ENCODE measurements around the gene GTPBP4.

GTPBP4 gene

DNA sequence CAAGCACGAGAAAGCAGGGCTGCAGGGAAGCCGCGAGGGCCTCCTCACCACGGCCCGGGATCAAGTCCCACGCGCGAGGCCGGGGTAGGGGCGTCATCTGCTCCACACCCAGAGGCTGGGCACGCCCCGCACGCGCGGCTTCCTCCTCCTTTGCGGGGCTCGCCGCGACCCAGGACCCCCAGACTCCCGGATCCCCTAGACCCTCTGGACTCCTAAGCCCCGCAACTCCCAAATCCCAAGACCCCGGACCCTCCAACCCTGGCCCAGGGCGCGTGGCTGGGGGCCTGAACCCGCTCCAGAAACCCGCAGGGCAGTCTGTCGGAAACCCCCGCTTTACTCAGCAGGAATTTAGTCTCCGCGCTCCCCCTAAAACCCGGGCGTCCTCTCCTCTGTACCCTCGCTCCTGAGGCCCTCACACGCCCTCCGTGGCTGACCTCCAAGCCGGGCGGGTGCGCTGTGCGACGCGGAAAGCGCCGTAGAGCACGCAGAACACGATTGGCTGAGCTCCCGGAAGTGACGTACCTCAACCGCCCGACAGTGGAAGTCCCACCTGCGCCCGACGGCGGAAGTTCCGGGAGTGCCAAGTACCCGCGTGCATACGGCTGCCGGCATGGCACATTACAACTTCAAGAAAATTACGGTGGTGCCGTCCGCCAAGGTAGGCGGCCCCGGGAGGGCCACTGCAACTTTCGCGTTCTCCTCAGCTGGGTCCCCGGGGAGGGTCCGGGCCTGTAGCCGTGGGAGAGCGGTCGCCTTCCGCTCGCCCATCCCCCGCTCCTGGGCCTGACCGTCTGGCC, at the start of gene GTPBP4:
Gene GTPBP4 (plus strand): TSS at position 565 of the 797 bp plus-strand sequence. CDS start 46 bp downstream, at position 611.
- peak within 1 kb of the TSS; percentile 79 for H3K4me3 ChIP-seq (ENCODE audit: low read depth, low read length)
- peak; percentile 94 for DNase-seq (ENCODE audit: low read depth)
- TF ChIP-seq, protein P1, sequence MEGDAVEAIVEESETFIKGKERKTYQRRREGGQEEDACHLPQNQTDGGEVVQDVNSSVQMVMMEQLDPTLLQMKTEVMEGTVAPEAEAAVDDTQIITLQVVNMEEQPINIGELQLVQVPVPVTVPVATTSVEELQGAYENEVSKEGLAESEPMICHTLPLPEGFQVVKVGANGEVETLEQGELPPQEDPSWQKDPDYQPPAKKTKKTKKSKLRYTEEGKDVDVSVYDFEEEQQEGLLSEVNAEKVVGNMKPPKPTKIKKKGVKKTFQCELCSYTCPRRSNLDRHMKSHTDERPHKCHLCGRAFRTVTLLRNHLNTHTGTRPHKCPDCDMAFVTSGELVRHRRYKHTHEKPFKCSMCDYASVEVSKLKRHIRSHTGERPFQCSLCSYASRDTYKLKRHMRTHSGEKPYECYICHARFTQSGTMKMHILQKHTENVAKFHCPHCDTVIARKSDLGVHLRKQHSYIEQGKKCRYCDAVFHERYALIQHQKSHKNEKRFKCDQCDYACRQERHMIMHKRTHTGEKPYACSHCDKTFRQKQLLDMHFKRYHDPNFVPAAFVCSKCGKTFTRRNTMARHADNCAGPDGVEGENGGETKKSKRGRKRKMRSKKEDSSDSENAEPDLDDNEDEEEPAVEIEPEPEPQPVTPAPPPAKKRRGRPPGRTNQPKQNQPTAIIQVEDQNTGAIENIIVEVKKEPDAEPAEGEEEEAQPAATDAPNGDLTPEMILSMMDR (IDR thresholded peaks at IDR 0.05; ENCODE audit: low read depth, low read length, missing control alignments): peak; percentile 4

DNA sequence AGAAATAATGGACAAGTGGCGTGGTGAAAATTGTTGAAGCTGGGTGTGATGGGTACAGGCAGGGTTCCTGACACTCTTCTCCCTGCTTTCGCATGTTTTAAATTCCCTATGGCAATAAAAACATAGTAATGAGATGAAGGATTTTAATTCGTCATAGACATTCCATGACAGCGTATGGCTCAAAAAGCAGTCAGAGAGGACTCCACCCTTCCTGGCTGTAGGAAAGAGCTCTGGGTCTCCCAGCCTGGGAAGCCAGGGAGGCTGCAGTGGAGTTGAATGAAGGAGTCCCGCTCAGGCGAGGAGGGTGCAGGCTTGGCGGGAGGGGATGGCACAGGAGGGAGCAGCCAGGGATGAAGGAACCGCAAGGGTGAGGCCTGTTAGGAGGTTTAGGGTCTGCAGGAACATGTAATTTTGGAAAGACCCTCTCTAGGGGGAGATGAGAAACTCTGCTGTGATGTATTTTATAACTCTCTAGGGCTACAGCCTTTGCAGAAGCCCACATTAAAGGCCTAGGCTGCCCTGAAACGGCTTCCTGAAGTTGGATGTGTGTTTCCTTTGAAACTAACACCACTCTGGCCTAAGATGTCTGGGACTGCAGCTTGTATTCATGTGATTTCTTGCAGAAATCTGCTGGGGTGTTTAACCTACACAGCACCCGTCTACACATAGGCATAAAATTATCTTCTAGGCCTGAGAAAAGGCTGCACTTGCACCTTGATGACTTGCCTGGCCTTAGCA, 49.1 kb upstream of the GTPBP4 start:
- no peak overlapping the region for H3K4me3 ChIP-seq (ENCODE audit: low read depth, low read length)
- TF ChIP-seq, protein P1 (IDR thresholded peaks at IDR 0.05; ENCODE audit: low read depth, low read length, missing control alignments): no peak
- DNase-seq (ENCODE audit: low read depth): no peak

DNA sequence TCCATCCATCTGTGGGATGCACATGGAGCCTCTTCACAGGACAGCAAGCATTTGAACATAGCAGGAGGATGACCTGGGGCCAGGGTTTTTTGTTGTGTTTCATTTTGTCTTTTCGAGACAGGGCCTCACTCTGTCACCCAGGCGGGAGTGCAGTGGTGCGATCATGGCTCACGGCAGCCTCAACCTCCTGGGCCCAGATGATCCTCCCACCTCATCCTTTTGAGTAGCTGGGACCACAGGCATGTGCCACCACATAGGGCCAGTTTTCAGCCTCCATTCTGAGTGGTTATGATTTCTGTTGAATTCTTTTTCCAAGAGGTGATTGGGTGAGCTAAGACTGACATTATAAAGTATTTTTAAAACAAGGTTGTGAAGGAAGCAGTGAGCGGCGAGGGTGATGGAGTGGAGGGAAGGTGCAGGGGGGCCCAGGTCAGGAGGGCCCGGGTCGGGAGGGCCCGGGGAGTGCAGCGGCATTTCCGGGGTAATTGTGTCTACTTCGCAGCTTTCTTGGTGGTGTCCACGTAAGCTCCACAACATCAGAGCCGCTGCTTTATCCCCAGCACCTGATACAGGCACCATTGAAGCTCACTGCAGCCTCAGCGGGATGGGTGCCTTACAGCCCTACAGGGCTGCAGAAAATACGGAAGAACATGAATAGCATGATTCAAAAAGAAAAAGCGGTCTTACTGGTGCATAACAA, 44.8 kb upstream of the GTPBP4 start:
- no peak overlapping the region; the same call in 1 of the 2 replicates for H3K4me3 ChIP-seq (ENCODE audit: low read depth, low read length)
- DNase-seq (ENCODE audit: low read depth): no peak
- TF ChIP-seq, protein P1 (IDR thresholded peaks at IDR 0.05; ENCODE audit: low read depth, low read length, missing control alignments): no peak

DNA sequence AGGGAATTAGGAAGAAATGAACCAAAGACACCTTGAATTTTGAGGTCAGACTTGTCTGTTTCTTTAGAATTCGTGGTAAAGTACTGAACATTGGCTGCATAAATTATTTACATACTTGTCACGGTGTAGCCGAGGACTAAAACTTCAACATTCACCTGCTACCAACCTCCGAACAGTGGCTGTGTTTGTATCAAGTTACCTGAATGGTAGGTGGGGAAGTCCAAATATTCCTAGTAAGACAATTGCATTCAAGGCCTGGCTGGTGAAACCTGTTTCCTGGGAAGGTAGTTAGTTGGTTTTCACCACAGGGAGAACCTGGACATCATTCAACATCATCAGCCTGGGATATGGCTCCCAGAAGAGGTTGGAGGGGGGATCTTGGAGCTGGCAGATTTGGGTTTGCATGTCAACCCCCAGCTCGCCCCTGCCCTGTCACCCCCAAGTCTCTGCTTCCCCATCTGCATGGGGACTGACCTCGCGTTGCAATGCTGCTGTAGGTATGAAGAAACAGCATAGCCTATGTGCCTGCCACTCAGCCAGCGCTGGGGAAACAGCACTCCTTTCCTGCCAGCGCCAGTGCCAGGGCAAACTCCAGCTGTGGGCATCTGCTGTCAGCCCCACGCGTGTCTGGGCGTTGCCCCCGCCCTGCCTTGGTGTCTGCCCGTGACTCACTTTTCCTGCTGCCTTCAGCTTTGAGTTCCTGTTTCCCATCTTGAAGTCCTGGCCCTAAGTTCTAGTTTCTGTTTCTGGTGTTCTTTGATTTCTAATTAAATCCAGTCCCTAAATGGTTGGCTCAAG, 44.0 kb upstream of the GTPBP4 start:
- no peak for DNase-seq (ENCODE audit: low read depth)
- peak overlapping the region; percentile 7 for H3K4me3 ChIP-seq (ENCODE audit: low read depth, low read length)
- TF ChIP-seq, protein P1 (IDR thresholded peaks at IDR 0.05; ENCODE audit: low read depth, low read length, missing control alignments): no peak

DNA sequence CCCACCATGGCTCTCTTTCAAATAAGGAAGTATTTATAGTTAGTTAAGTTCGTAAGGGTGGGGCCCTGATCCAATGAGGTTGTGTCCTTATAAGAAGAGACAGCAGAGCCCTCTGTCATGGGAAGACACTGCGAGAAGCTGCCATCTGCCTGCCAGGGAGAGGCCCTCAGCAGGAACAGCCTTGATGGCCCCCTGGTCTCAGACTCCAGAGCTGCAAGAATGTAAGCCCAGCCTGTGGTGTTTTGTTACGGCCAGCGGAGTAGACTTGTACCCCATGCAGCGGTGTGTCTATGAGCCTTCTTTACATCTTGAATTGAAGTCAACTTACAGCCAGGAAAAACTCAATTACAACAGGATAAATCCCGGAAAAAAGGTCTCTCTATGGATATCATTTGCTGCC, 42.5 kb upstream of the GTPBP4 start:
- DNase-seq (ENCODE audit: low read depth): no peak
- H3K4me3 ChIP-seq (ENCODE audit: low read depth, low read length): no peak overlapping the region
- TF ChIP-seq, protein P1 (IDR thresholded peaks at IDR 0.05; ENCODE audit: low read depth, low read length, missing control alignments): no peak

DNA sequence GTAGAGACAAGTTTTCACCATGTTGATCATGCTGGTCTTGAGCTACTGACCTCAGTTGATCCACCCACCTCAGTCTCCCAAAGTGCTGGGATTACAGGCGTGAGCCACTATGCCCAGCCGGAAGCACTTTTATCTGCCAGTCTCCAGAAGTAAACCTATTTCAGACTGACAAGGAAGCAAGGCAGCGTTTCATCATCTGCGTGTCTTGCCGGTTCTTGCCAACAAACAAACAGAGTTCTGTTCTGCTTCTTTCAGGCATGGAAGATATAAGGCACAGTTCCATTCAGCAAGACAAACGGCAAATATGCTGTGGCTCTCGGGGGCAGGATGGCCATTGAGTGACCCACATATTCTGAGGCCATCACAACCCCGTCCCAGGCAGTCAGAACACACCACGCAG, 41.2 kb upstream of the GTPBP4 start:
- TF ChIP-seq, protein P1 (IDR thresholded peaks at IDR 0.05; ENCODE audit: low read depth, low read length, missing control alignments): no peak
- DNase-seq (ENCODE audit: low read depth): no peak
- H3K4me3 ChIP-seq (ENCODE audit: low read depth, low read length): no peak overlapping the region

Measured in GM12864 (cell line).